Measurements from ENCODE around the gene CEP97. TPM values are rescaled to one million over a fixed set of nuclear protein-coding genes. Genes with fewer than 3 reads are reported as not detected.

Gene CEP97
- total and polyA plus RNA-seq, 9 of the 15 experiments (the other 6 are each of a cell fraction or from before 2014, with no cell fraction given) = 2.0 to 10.1 (median 4.3) TPM

DNA sequence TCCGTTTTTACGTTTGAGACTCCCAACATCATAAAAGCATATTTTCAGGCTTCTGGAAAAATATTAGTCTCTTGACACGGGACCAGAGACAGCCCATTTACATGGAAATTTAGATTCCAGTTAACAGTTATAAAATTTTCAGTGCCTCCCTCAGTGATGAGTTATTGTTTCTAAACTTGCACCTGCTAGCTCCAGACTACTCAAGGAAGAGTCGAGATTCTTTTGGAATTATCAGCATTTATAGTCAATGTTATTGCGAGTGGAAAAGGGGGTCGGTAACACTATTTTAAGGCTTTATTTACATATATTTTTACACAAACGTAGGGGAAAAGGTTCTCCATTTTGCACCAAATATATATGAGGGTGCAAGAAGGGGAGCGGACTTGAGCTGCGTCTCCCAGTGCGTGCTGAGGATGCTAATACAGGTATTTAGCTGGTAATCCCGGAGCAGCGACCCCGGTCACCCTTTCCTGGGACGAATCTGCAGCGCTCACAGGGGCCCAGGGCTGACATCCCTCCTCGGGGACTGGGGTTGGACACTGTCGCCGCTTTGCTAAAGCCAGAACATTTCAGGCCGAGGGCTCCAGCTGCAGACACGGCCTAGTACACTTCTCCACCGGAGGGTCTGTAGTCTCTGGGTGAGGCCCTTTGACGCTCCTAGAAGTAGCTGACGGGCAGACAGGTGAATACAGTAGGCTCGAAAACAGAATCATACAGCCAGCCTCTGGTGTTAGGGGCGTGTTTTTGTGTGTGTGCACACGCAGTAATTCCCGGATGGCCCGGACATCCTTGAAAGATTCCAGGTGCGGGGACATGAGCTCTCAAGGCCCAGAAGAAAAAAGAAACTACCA lies 46.8 kb upstream of the CEP97 start:
- H3K9ac ChIP-seq (ENCODE audit: insufficient read depth in 1 of 2, low read depth in 2 of 2, low read length in 2 of 2) = peak overlapping the region; percentile 67 to 87
- peaks cover 36% of the 10 kb centered on the region for H3K36me3 ChIP-seq (ENCODE audit: control insufficient read depth, insufficient read depth, low read length)
- WGBS (ENCODE audit: insufficient coverage, low coverage, missing lambda C conversion rate) = 9% methylated on average over 25 of the region's 29 CpGs
- CTCF ChIA-PET (ENCODE audit: low intra/inter-chr PET ratio) = no interaction called here
- TF ChIP-seq ZFX (CRISPR knock-in tag; IDR thresholded peaks at IDR 0.05) = peak; percentile 68
- no peak for TF ChIP-seq C11orf30 (IDR thresholded peaks at IDR 0.05; ENCODE audit: low read depth)
- no peak for TF ChIP-seq NR2C2 (CRISPR knock-in tag; IDR thresholded peaks at IDR 0.05)
- TF ChIP-seq NR2C2 (tag; IDR thresholded peaks at IDR 0.05) = peak; percentile 23; the same call in 1 of the 2 replicates
- TF ChIP-seq, protein P1, sequence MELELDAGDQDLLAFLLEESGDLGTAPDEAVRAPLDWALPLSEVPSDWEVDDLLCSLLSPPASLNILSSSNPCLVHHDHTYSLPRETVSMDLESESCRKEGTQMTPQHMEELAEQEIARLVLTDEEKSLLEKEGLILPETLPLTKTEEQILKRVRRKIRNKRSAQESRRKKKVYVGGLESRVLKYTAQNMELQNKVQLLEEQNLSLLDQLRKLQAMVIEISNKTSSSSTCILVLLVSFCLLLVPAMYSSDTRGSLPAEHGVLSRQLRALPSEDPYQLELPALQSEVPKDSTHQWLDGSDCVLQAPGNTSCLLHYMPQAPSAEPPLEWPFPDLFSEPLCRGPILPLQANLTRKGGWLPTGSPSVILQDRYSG (tag; conservative IDR thresholded peaks at IDR 0.05; ENCODE audit: low read depth) = no peak
- TF ChIP-seq, protein P2, sequence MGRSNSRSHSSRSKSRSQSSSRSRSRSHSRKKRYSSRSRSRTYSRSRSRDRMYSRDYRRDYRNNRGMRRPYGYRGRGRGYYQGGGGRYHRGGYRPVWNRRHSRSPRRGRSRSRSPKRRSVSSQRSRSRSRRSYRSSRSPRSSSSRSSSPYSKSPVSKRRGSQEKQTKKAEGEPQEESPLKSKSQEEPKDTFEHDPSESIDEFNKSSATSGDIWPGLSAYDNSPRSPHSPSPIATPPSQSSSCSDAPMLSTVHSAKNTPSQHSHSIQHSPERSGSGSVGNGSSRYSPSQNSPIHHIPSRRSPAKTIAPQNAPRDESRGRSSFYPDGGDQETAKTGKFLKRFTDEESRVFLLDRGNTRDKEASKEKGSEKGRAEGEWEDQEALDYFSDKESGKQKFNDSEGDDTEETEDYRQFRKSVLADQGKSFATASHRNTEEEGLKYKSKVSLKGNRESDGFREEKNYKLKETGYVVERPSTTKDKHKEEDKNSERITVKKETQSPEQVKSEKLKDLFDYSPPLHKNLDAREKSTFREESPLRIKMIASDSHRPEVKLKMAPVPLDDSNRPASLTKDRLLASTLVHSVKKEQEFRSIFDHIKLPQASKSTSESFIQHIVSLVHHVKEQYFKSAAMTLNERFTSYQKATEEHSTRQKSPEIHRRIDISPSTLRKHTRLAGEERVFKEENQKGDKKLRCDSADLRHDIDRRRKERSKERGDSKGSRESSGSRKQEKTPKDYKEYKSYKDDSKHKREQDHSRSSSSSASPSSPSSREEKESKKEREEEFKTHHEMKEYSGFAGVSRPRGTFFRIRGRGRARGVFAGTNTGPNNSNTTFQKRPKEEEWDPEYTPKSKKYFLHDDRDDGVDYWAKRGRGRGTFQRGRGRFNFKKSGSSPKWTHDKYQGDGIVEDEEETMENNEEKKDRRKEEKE (IDR thresholded peaks at IDR 0.05; ENCODE audit: borderline replicate concordance in 1 of 2, control insufficient read depth in 1 of 2, low read depth in 2 of 2, low read length in 1 of 2) = peak in 1 of 2 experiments; percentile 5; a peak in 1 of 4 replicates
- peak; percentile 39 for TF ChIP-seq RBFOX2 (IDR thresholded peaks at IDR 0.05; ENCODE audit: low read depth, low read length)
- peak; percentile 45 for TF ChIP-seq RBBP5 (IDR thresholded peaks at IDR 0.05; ENCODE audit: borderline replicate concordance, insufficient read depth, low read length, poor library complexity, severe bottlenecking)
- no peak for TF ChIP-seq HDGF (IDR thresholded peaks at IDR 0.05)
- TF ChIP-seq POLR2G (IDR thresholded peaks at IDR 0.05; ENCODE audit: low read depth, low read length) = peak; percentile 62
- TF ChIP-seq, protein P3, sequence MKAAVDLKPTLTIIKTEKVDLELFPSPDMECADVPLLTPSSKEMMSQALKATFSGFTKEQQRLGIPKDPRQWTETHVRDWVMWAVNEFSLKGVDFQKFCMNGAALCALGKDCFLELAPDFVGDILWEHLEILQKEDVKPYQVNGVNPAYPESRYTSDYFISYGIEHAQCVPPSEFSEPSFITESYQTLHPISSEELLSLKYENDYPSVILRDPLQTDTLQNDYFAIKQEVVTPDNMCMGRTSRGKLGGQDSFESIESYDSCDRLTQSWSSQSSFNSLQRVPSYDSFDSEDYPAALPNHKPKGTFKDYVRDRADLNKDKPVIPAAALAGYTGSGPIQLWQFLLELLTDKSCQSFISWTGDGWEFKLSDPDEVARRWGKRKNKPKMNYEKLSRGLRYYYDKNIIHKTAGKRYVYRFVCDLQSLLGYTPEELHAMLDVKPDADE (conservative IDR thresholded peaks at IDR 0.05; ENCODE audit: control insufficient read depth, low read depth, low read length) = 0 out of 2 replicates have a peak, but pooled peaks have one; percentile 32
- H3K9me1 ChIP-seq (ENCODE audit: control insufficient read depth, insufficient read depth, low read length) = no peaks in the 10 kb centered on the region
- POLR2A ChIA-PET = interaction anchor here (0.6 to 4.6 kb wide), 12 partner anchors 8 to 531 kb away, joined by 3 to 70 read pairs (median 4); partner anchors contain the start of genes PCNP and RPL24
- H3K4me1 ChIP-seq (replicated peaks in 1 of 2; ENCODE audit: control insufficient read depth in 2 of 2, insufficient read depth in 2 of 2, low read length in 2 of 2) = peaks cover 6 to 14% of the 10 kb centered on the region in 2 experiments; a peak in 4 of 5 replicates
- peaks cover 80% of the 10 kb centered on the region for H3K79me2 ChIP-seq (ENCODE audit: control insufficient read depth, insufficient read depth, low read length)
- no peaks in the 10 kb centered on the region for H3K27me3 ChIP-seq (ENCODE audit: control insufficient read depth in 2 of 2, insufficient read depth in 2 of 2, low read length in 2 of 2)
- in situ Hi-C loops (cut with MboI) (no loop called here), intact Hi-C loops (cut with micrococcal nuclease) (loop anchor here (5.0 kb wide), 1 partner anchor 165 kb away; the partner anchor contains the start of gene SENP7)
- no peak for FAIRE-seq
- DNase-seq (ENCODE audit: extremely low read depth in 1 of 4, low spot score in 3 of 4) = peak in 1 of 4 experiments; percentile 29
- H4K20me1 ChIP-seq (replicated peaks; ENCODE audit: control insufficient read depth, insufficient read depth, low read length) = no peaks in the 10 kb centered on the region; the same call in 1 of the 2 replicates
- peak overlapping the region; percentile 68 for H3K27ac ChIP-seq (ENCODE audit: extremely low read depth, low read depth, low read length)
- H2AFZ ChIP-seq (ENCODE audit: low read depth, low read length) = 0 out of 2 replicates have a peak overlapping the region, but pooled peaks have one; percentile 9
- BruUV-seq (replicated peaks) = TSS peak; percentile 62
- peak overlapping the region; percentile 83 for H3K4me2 ChIP-seq (ENCODE audit: insufficient read depth, low read length)
- peak overlapping the region; percentile 47 for H3K4me3 ChIP-seq
- H3K9me3 ChIP-seq (replicated peaks; ENCODE audit: control insufficient read depth, insufficient read depth, low read depth, low read length) = no peaks in the 10 kb centered on the region
- peak; percentile 6 for ATAC-seq

Measured in K562 (cell line).